OCI-LY3 (cell line): ENCODE results near the gene TNFRSF8.

Experiments used
- H2AFZ ChIP-seq: fragments of 200-600, 300-600 bp; shearing (Covaris generic); 2 replicates; pipeline ENCODE4 v1.6.0; 2014; ENCODE audit warnings: antibody characterized with exemption, low read depth, low read length
- H3K27ac ChIP-seq: fragments of 200-600, 300-600 bp; sonication (generic); 2 replicates; pipeline ENCODE4 v1.5.1; 2014; ENCODE audit warnings: mild to moderate bottlenecking, low read length, moderate library complexity, mixed read lengths
- H3K27me3 ChIP-seq: fragments of 200-600, 300-600 bp; sonication (generic); 2 replicates; pipeline ENCODE4 v1.6.1; 2014; ENCODE audit warnings: low read depth, low read length, mixed read lengths
- H3K36me3 ChIP-seq: fragments of 200-600, 300-600 bp; sonication (generic); replicated peaks from 2 replicates; pipeline ENCODE3; 2014; ENCODE audit warnings: low read depth, low read length, mixed read lengths
- H3K4me1 ChIP-seq: fragments of 300-600, 200-600 bp; sonication (generic); 2 replicates; pipeline ENCODE4 v1.6.1; 2014; ENCODE audit warnings: low read length, mixed read lengths
- H3K4me2 ChIP-seq: fragments of 200-600, 300-600 bp; sonication (generic); 2 replicates; pipeline ENCODE4 v1.6.1; 2014; ENCODE audit warnings: low read length, mixed read lengths
- H3K4me3 ChIP-seq: fragments of 300-600, 200-600 bp; sonication (generic); 2 replicates; pipeline ENCODE4 v1.5.1; 2014; ENCODE audit warnings: antibody characterized with exemption, mild to moderate bottlenecking, low read length, moderate library complexity
- H3K79me2 ChIP-seq: fragments of 300-600, 200-600 bp; shearing (Covaris generic); 2 replicates; pipeline ENCODE4 v1.6.1; 2014; ENCODE audit warnings: mild to moderate bottlenecking, low read length, mixed read lengths
- H3K9ac ChIP-seq: fragments of 300-600, 200-600 bp; shearing (Covaris generic); 2 replicates; pipeline ENCODE4 v1.6.0; 2014; ENCODE audit warnings: mild to moderate bottlenecking, low read length, moderate library complexity
- H3K9me3 ChIP-seq: fragments of 200-600, 300-600 bp; shearing (Covaris generic); 2 replicates; pipeline ENCODE4 v1.6.1; 2014; ENCODE audit warnings: low read length, mixed read lengths; ENCODE audit not compliant: insufficient read depth
- H4K20me1 ChIP-seq: fragments of 200-600, 300-600 bp; sonication (generic); 2 replicates; pipeline ENCODE4 v1.6.1; 2016; ENCODE audit warnings: low read length, mixed read lengths; ENCODE audit not compliant: insufficient read depth
- CTCF ChIP-seq: fragments of 200-600, 300-600 bp; sonication (generic); IDR thresholded peaks from 2 replicates; pipeline ENCODE4 v1.5.1; 2014; ENCODE audit warnings: antibody characterized with exemption, low read length, low read depth
- EZH2phosphoT487 ChIP-seq: fragments of 200-600 bp; shearing (Covaris generic); IDR thresholded peaks from 2 replicates; pipeline ENCODE4 v1.6.1; 2018; ENCODE audit warnings: antibody characterized with exemption, mixed run types, low read depth

Gene TNFRSF8

GRCh38 chr1:12022036-12022435, 41.1 kb upstream of the TNFRSF8 start:
- H3K9ac ChIP-seq = no peak overlapping the region
- H3K4me2 ChIP-seq = no peak overlapping the region
- H4K20me1 ChIP-seq = no peaks in the 10 kb centered on the region
- TF ChIP-seq EZH2phosphoT487 = no peak
- no peak for TF ChIP-seq CTCF
- H3K36me3 ChIP-seq = peaks cover 6% of the 10 kb centered on the region
- peaks cover 8% of the 10 kb centered on the region; the same call in 1 of the 2 replicates for H3K79me2 ChIP-seq
- H3K4me3 ChIP-seq = no peak overlapping the region
- H2AFZ ChIP-seq = no peak overlapping the region
- H3K9me3 ChIP-seq = no peaks in the 10 kb centered on the region
- no peaks in the 10 kb centered on the region for H3K27me3 ChIP-seq
- H3K27ac ChIP-seq = no peak overlapping the region
- peaks cover 3% of the 10 kb centered on the region; the same call in 1 of the 2 replicates for H3K4me1 ChIP-seq

GRCh38 chr1:12026586-12026985, 36.5 kb upstream of the TNFRSF8 start:
- Histone ChIP-seq H3K9me3 (no peaks in the 10 kb centered on the region), H3K27me3 (no peaks in the 10 kb centered on the region), H3K9ac (no peak overlapping the region), H3K4me2 (no peak overlapping the region), H3K27ac (no peak overlapping the region), H2AFZ (no peak overlapping the region), H3K4me1 (no peaks in the 10 kb centered on the region), H3K36me3 (peaks cover 6% of the 10 kb centered on the region), H4K20me1 (no peaks in the 10 kb centered on the region), H3K79me2 (no peaks in the 10 kb centered on the region), H3K4me3 (no peak overlapping the region)
- TF ChIP-seq CTCF (no peak), EZH2phosphoT487 (no peak)

- Histone ChIP-seq H3K9ac (no peak overlapping the region), H3K9me3 (no peaks in the 10 kb centered on the region), H3K27ac (no peak overlapping the region)
Observed at GRCh38 chr1:12028248-12028647, 34.9 kb upstream of the TNFRSF8 start.

GRCh38 chr1:12028957-12029511, 34.1 kb upstream of the TNFRSF8 start:
- H3K27me3 ChIP-seq = no peaks in the 10 kb centered on the region
- H3K79me2 ChIP-seq = no peaks in the 10 kb centered on the region
- H3K27ac ChIP-seq = no peak overlapping the region
- no peak overlapping the region for H2AFZ ChIP-seq
- no peaks in the 10 kb centered on the region for H3K36me3 ChIP-seq
- no peak overlapping the region for H3K4me3 ChIP-seq
- H3K9me3 ChIP-seq = no peaks in the 10 kb centered on the region
- H3K4me2 ChIP-seq = no peak overlapping the region
- no peaks in the 10 kb centered on the region for H4K20me1 ChIP-seq
- no peak overlapping the region for H3K9ac ChIP-seq
- no peaks in the 10 kb centered on the region for H3K4me1 ChIP-seq
- no peak for TF ChIP-seq EZH2phosphoT487
- TF ChIP-seq CTCF = no peak

More at GRCh38 chr1:12028248-12028647, 34.9 kb upstream of the TNFRSF8 start:
- no peak overlapping the region for H3K4me3 ChIP-seq
- no peak for TF ChIP-seq CTCF
- TF ChIP-seq EZH2phosphoT487 = no peak
- no peaks in the 10 kb centered on the region for H3K36me3 ChIP-seq
- H3K4me1 ChIP-seq = no peaks in the 10 kb centered on the region
- no peak overlapping the region for H2AFZ ChIP-seq
- no peaks in the 10 kb centered on the region for H3K27me3 ChIP-seq
- H3K79me2 ChIP-seq = no peaks in the 10 kb centered on the region
- no peak overlapping the region for H3K4me2 ChIP-seq
- H4K20me1 ChIP-seq = no peaks in the 10 kb centered on the region
